Neural cell (in vitro differentiated cells): Measurements from ENCODE around the gene TRAPPC3. TPM values are rescaled to one million over a fixed set of nuclear protein-coding genes. Genes with fewer than 3 reads are reported as not detected.
A peak's percentile ranks its signal among the peaks of the same experiment; 100 is the strongest.

Experiments
- H2AFZ ChIP-seq: fragments of 200-600, 300-800 bp; sonication (generic), shearing (Covaris generic); 2 replicates; pipeline ENCODE4 v1.6.0; 2014; ENCODE audit warnings: low read depth, mild to moderate bottlenecking, antibody characterized with exemption, low read length, moderate library complexity
- H3F3A ChIP-seq: fragments of 200-600 bp; shearing (Covaris generic); 2 replicates; pipeline ENCODE4 v1.6.1; 2016; ENCODE audit warnings: mild to moderate bottlenecking, moderate library complexity, mixed read lengths, antibody characterized with exemption, low read length; ENCODE audit not compliant: insufficient read depth, poor library complexity, severe bottlenecking
- H3K27ac ChIP-seq: fragments of 200-600, 300-800 bp; sonication (generic), shearing (Covaris generic); 2 replicates; pipeline ENCODE4 v1.5.1; 2014; ENCODE audit warnings: mild to moderate bottlenecking, low read length, moderate library complexity
- H3K27me3 ChIP-seq: fragments of 300-800, 200-600 bp; sonication (generic), shearing (Covaris generic); 2 replicates; pipeline ENCODE4 v1.6.0; 2014; ENCODE audit warnings: mild to moderate bottlenecking, low read depth, low read length, moderate library complexity; ENCODE audit not compliant: insufficient read depth
- H3K36me3 ChIP-seq: fragments of 300-800, 200-600 bp; sonication (generic), shearing (Covaris generic); 2 replicates; pipeline ENCODE4 v1.5.1; 2014; ENCODE audit warnings: mild to moderate bottlenecking, antibody characterized with exemption, low read length, moderate library complexity; ENCODE audit not compliant: insufficient read depth
- H3K4me2 ChIP-seq: fragments of 300-800, 200-600 bp; sonication (generic), shearing (Covaris generic); 2 replicates; pipeline ENCODE4 v1.6.0; 2014; ENCODE audit warnings: mild to moderate bottlenecking, low read length
- H3K4me3 ChIP-seq: fragments of 300-800, 200-600 bp; sonication (generic), shearing (Covaris generic); 2 replicates; pipeline ENCODE4 v1.5.1; 2014; ENCODE audit warnings: mild to moderate bottlenecking, low read length, moderate library complexity
- H3K79me2 ChIP-seq: fragments of 200-600 bp; shearing (Covaris generic); replicated peaks from 2 replicates; pipeline ENCODE4 v1.6.0; 2014; ENCODE audit warnings: mild to moderate bottlenecking, low read length, moderate library complexity; ENCODE audit not compliant: insufficient read depth
- H3K9ac ChIP-seq: fragments of 300-800, 200-600 bp; sonication (generic), shearing (Covaris generic); 2 replicates; pipeline ENCODE4 v1.6.1; 2016; ENCODE audit warnings: mild to moderate bottlenecking, low read length, mixed read lengths
- H3K9me2 ChIP-seq: fragments of 200-600 bp; shearing (Covaris generic); 2 replicates; pipeline ENCODE4 v1.6.1; 2016; ENCODE audit warnings: mild to moderate bottlenecking, low read length, mixed read lengths; ENCODE audit not compliant: insufficient read depth
- H3K9me3 ChIP-seq: fragments of 200-600, 300-800 bp; sonication (generic), shearing (Covaris generic); 2 replicates; pipeline ENCODE4 v1.6.1; 2016; ENCODE audit warnings: mild to moderate bottlenecking, mixed run types, low read length, moderate library complexity, mixed read lengths
- H4K20me1 ChIP-seq: fragments of 200-600 bp; shearing (Covaris generic); 2 replicates; pipeline ENCODE4 v1.6.1; 2016; ENCODE audit warnings: mild to moderate bottlenecking, mixed run types; ENCODE audit not compliant: insufficient read depth
- CTCF ChIP-seq: fragments of 450-650 bp; IDR thresholded peaks from 2 replicates; pipeline ENCODE4 v1.5.1; 2014; ENCODE audit warnings: antibody characterized with exemption, mild to moderate bottlenecking, moderate library complexity; ENCODE audit not compliant: poor library complexity, severe bottlenecking
- EP300 ChIP-seq: fragments of 450-650 bp; conservative IDR thresholded peaks from 2 replicates; pipeline ENCODE4 v1.6.1; 2014; ENCODE audit warnings: antibody characterized with exemption, mild to moderate bottlenecking, moderate library complexity; ENCODE audit not compliant: poor library complexity, severe bottlenecking
- EZH2 ChIP-seq: fragments of 200-600, 300-800 bp; shearing (Covaris generic), sonication (generic); IDR thresholded peaks from 2 replicates; pipeline ENCODE4 v1.6.1; 2014; ENCODE audit warnings: antibody characterized with exemption, low read length, borderline replicate concordance, mild to moderate bottlenecking; ENCODE audit not compliant: insufficient read depth, poor library complexity, severe bottlenecking
- MXI1 ChIP-seq: fragments of 450-650 bp; conservative IDR thresholded peaks from 2 replicates; pipeline ENCODE4 v1.6.1; 2014; ENCODE audit warnings: antibody characterized with exemption, mild to moderate bottlenecking; ENCODE audit not compliant: poor library complexity, severe bottlenecking
- POLR2AphosphoS5 ChIP-seq: IDR thresholded peaks from 2 replicates; pipeline ENCODE4 v1.6.1; 2012
- RAD21 ChIP-seq: fragments of 450-650 bp; conservative IDR thresholded peaks from 2 replicates; pipeline ENCODE4 v1.6.1; 2014; ENCODE audit warnings: antibody characterized with exemption, mild to moderate bottlenecking, moderate library complexity
- REST ChIP-seq: IDR thresholded peaks from 2 replicates; pipeline ENCODE4 v1.6.1; 2012; ENCODE audit warnings: borderline replicate concordance
- SMC3 ChIP-seq: fragments of 450-650 bp; conservative IDR thresholded peaks from 2 replicates; pipeline ENCODE4 v1.6.1; 2014; ENCODE audit warnings: antibody characterized with exemption, mild to moderate bottlenecking, moderate library complexity; ENCODE audit not compliant: poor library complexity
- TAF1 ChIP-seq: IDR thresholded peaks from 2 replicates; pipeline ENCODE4 v1.6.1; 2012; ENCODE audit warnings: low read depth
- polyA plus RNA-seq: library from polyadenylated mRNA; depleted of rRNA; stranded (reverse); fragments of >200 nt; gene quantifications from 2 replicates; pipeline ENCODE4 v1.2.3, GENCODE V29; 2014

The TRAPPC3 gene
- polyA plus RNA-seq, 1 donor from 2014 or later, result 278 TPM

- peak overlapping the region; percentile 76 for H3K4me2 ChIP-seq
- H3K9ac ChIP-seq, result peak overlapping the region; percentile 38
- H3F3A ChIP-seq, result no peaks in the 10 kb centered on the region
- peaks cover 36% of the 10 kb centered on the region for H4K20me1 ChIP-seq
- H3K79me2 ChIP-seq, result peaks cover 96% of the 10 kb centered on the region
- no peaks in the 10 kb centered on the region for H3K27me3 ChIP-seq
- no peaks in the 10 kb centered on the region for H3K9me3 ChIP-seq
- H3K36me3 ChIP-seq, result no peaks in the 10 kb centered on the region
- H3K27ac ChIP-seq, result no peak overlapping the region
- TF ChIP-seq CTCF (peak; percentile 25), SMC3 (no peak)
- no peaks in the 10 kb centered on the region for H3K9me2 ChIP-seq
- H2AFZ ChIP-seq, result no peak overlapping the region
- peak overlapping the region; percentile 63 for H3K4me3 ChIP-seq
Observed at GRCh38 chr1:36160949-36161485, 11.7 kb upstream of the TRAPPC3 start.

DNA sequence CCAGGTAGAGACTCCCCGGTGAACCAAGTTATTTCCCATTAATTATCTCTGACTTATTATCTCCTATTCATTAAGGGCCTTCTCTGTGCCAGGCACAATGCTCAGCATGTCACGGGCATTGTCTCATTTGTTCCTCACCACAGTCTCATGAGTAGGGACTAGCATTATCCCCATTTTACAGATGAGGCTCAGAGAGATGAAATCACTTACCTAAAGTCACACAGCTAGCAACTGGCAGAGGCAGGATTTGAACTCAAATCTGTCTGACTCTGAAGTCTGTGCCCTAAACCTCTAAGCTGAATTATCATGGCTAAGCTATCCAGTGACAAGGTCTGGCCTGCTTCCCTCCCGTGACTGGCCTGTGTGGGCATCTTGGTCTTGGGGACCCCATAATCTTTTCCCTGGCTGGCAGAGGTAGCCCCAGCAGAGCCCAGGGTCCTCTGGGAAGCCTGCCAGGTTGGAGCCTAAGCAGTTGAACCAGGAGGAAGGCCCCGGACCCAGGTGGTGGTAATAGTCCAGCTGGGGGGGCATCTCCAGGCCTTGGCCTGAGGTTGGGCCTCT lies 11.2 kb upstream of the TRAPPC3 start:
- Histone ChIP-seq H3K36me3 (no peaks in the 10 kb centered on the region), H2AFZ (no peak overlapping the region), H3K4me3 (peak overlapping the region; percentile 63), H3K9ac (peak overlapping the region; percentile 38), H3K4me2 (peak overlapping the region; percentile 76), H3F3A (no peaks in the 10 kb centered on the region), H3K27me3 (no peaks in the 10 kb centered on the region), H3K9me2 (no peaks in the 10 kb centered on the region), H3K9me3 (no peaks in the 10 kb centered on the region), H4K20me1 (peaks cover 36% of the 10 kb centered on the region), H3K27ac (no peak overlapping the region), H3K79me2 (peaks cover 93% of the 10 kb centered on the region)
- no peak for TF ChIP-seq MXI1
- TF ChIP-seq CTCF, result no peak
- TF ChIP-seq TAF1, result no peak
- TF ChIP-seq EZH2, result no peak
- no peak for TF ChIP-seq SMC3
- no peak for TF ChIP-seq REST
- TF ChIP-seq RAD21, result no peak
- no peak for TF ChIP-seq EP300
- no peak for TF ChIP-seq POLR2AphosphoS5
